Measurements from ENCODE around the gene PDK3.
A peak's percentile ranks its signal among the peaks of the same experiment; 100 is the strongest.

Gene PDK3

GRCh38 chrX:24464836-24465531 is at the start of gene PDK3:
Gene PDK3, plus strand, starts transcription at chrX:24465286. Its CDS starts 170 bp downstream, at chrX:24465456.
- DNase-seq, result peak; percentile 90

GRCh38 chrX:24415921-24416320 is 49.2 kb upstream of the PDK3 start:
- no peak for DNase-seq

GRCh38 chrX:24423960-24424359 is 41.1 kb upstream of the PDK3 start:
- no peak for DNase-seq

- no peak for DNase-seq
Measured at GRCh38 chrX:24424948-24425347, 40.1 kb upstream of the PDK3 start.

GRCh38 chrX:24425806-24426205 is 39.3 kb upstream of the PDK3 start:
- no peak for DNase-seq

GRCh38 chrX:24426340-24426913 is 38.7 kb upstream of the PDK3 start:
- DNase-seq, result peak; percentile 52

- DNase-seq, result no peak
Measured at GRCh38 chrX:24426921-24427746, 38.0 kb upstream of the PDK3 start.

GRCh38 chrX:24427747-24428019 is 37.4 kb upstream of the PDK3 start:
- no peak for DNase-seq

GRCh38 chrX:24428516-24428915 is 36.6 kb upstream of the PDK3 start:
- no peak for DNase-seq

GRCh38 chrX:24435060-24435459 is 30.0 kb upstream of the PDK3 start:
- DNase-seq, result no peak

- no peak for DNase-seq
Measured at GRCh38 chrX:24443918-24444317, 21.2 kb upstream of the PDK3 start.

GRCh38 chrX:24444645-24445044 is 20.4 kb upstream of the PDK3 start:
- no peak for DNase-seq

- DNase-seq, result no peak
Measured at GRCh38 chrX:24448762-24449250, 16.3 kb upstream of the PDK3 start.

GRCh38 chrX:24463077-24463476 is 2.0 kb upstream of the PDK3 start:
- no peak for DNase-seq

- no peak for DNase-seq
Measured at GRCh38 chrX:24464498-24464835, 619 bp upstream of the PDK3 start.

GRCh38 chrX:24465532-24465865 is 413 bp downstream of the PDK3 start:
- no peak for DNase-seq

GRCh38 chrX:24466025-24466424 is 939 bp downstream of the PDK3 start:
- DNase-seq, result no peak

GRCh38 chrX:24468245-24468644 is 3.2 kb downstream of the PDK3 start:
- no peak for DNase-seq

GRCh38 chrX:24471808-24472207 is 6.7 kb downstream of the PDK3 start:
- DNase-seq, result no peak

GRCh38 chrX:24475480-24475879 is 10.4 kb downstream of the PDK3 start:
- peak; percentile 39 for DNase-seq

GRCh38 chrX:24478509-24478908 is 13.4 kb downstream of the PDK3 start:
- DNase-seq, result no peak

- peak; percentile 74 for DNase-seq
Measured at GRCh38 chrX:24479924-24480323, 14.8 kb downstream of the PDK3 start.

- DNase-seq, result peak; percentile 32
Measured at GRCh38 chrX:24480400-24480865, 15.3 kb downstream of the PDK3 start.

GRCh38 chrX:24482823-24483415 is 17.8 kb downstream of the PDK3 start:
- DNase-seq, result no peak

All from hematopoietic multipotent progenitor cell treated with erythropoietin and hydrocortisone succinate and interleukin-3 and kit ligand, for 6 days (in vitro differentiated cells).